HUES64 (cell line): ENCODE measurements around the gene CCDC74A.
"Not testable (repeated sequence)": the region's sequence is repeated elsewhere in the genome, so short reads cannot be mapped to it uniquely, and the experiment has no call there.

Source experiments
- H3K27ac ChIP-seq: 2 replicates; pipeline ENCODE4 v1.7.0; 2013; ENCODE audit warnings: low read depth, low read length, inconsistent platforms
- H3K27me3 ChIP-seq: 2 replicates; pipeline ENCODE4 v1.6.1; 2013; ENCODE audit warnings: mild to moderate bottlenecking, low read length; ENCODE audit not compliant: insufficient read depth
- H3K36me3 ChIP-seq: 2 replicates; pipeline ENCODE4 v1.6.1; 2013; ENCODE audit warnings: mild to moderate bottlenecking, low read length; ENCODE audit not compliant: insufficient read depth
- H3K4me1 ChIP-seq: 2 replicates; pipeline ENCODE4 v1.6.1; 2013; ENCODE audit warnings: mild to moderate bottlenecking, low read length, moderate library complexity; ENCODE audit not compliant: insufficient read depth
- H3K4me3 ChIP-seq: 2 replicates; pipeline ENCODE4 v1.5.1; 2013; ENCODE audit warnings: mild to moderate bottlenecking, low read length, moderate library complexity
- H3K9ac ChIP-seq: 2 replicates; pipeline ENCODE4 v1.6.1; 2013; ENCODE audit warnings: mild to moderate bottlenecking, low read depth, low read length
- H3K9me3 ChIP-seq: 2 replicates; pipeline ENCODE4 v1.6.1; 2013; ENCODE audit warnings: low read depth, low read length; ENCODE audit not compliant: insufficient read depth
- WGBS: fragments of 150-250, 120-280 bp; methylation state at CpG from one replicate; pipeline ENCODE4 v1.1.7; 2013; ENCODE audit warnings: missing lambda C conversion rate; 5-methylcytosine and 5-hydroxymethylcytosine counted together

Gene CCDC74A

DNA sequence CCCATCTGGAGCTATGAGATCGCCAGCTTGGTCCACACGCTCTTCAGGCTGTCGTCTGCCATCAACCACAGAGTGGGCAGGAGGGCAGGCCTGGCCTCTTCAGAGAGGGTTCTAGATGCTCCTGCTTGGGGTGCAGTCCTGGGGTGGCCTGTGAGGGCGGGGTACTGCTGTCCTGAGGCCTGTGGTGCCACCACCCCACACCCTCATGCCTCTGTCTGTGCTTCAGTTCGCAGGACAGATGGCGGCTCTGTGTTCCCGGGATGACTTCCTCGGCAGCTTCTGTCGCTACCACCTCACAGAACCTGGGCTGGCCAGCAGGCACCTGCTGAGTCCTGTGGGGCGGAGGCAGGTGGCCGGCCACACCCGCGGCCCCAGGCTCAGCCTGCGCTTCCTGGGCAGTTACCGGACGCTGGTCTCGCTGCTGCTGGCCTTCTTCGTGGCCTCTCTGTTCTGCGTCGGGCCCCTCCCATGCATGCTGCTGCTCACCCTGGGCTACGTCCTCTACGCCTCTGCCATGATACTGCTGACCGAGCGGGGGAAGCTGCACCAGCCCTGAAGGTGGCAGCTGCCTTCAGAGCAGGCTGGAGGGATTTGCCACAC lies 7.7 kb upstream of the CCDC74A start:
- H3K27ac ChIP-seq, H3K9me3 ChIP-seq, H3K4me1 ChIP-seq, H3K4me3 ChIP-seq, H3K27me3 ChIP-seq, H3K9ac ChIP-seq: not testable (repeated sequence)
- peaks cover 40% of the 10 kb centered on the region for H3K36me3 ChIP-seq
- 96% methylated on average over 24 of the region's 24 CpGs for WGBS

GRCh38 chr2:131520526-131520925 lies 7.2 kb upstream of the CCDC74A start:
- H3K4me1 ChIP-seq, result no peaks in the 10 kb centered on the region
- H3K9ac ChIP-seq, result no peak overlapping the region
- no peak overlapping the region for H3K27ac ChIP-seq
- 87% methylated on average over 10 of the region's 10 CpGs for WGBS
- no peaks in the 10 kb centered on the region for H3K9me3 ChIP-seq
- peaks cover 40% of the 10 kb centered on the region for H3K36me3 ChIP-seq
- H3K4me3 ChIP-seq, result no peak overlapping the region
- H3K27me3 ChIP-seq, result no peaks in the 10 kb centered on the region

GRCh38 chr2:131521524-131521923 lies 6.2 kb upstream of the CCDC74A start:
- not testable (repeated sequence) for H3K9ac ChIP-seq, H3K27ac ChIP-seq, H3K4me3 ChIP-seq, H3K9me3 ChIP-seq, H3K27me3 ChIP-seq, H3K4me1 ChIP-seq
- peaks cover 38% of the 10 kb centered on the region for H3K36me3 ChIP-seq
- WGBS, result 95% methylated on average over 6 of the region's 6 CpGs

- Histone ChIP-seq H3K27ac (no peak overlapping the region; the same call in 1 of the 2 replicates), H3K4me3 (no peak overlapping the region), H3K4me1 (no peaks in the 10 kb centered on the region), H3K9me3 (no peaks in the 10 kb centered on the region), H3K9ac (no peak overlapping the region), H3K36me3 (peaks cover 32% of the 10 kb centered on the region), H3K27me3 (no peaks in the 10 kb centered on the region)
- WGBS, result 90% methylated on average over 20 of the region's 20 CpGs
Observed at GRCh38 chr2:131521961-131522781, 5.5 kb upstream of the CCDC74A start.

DNA sequence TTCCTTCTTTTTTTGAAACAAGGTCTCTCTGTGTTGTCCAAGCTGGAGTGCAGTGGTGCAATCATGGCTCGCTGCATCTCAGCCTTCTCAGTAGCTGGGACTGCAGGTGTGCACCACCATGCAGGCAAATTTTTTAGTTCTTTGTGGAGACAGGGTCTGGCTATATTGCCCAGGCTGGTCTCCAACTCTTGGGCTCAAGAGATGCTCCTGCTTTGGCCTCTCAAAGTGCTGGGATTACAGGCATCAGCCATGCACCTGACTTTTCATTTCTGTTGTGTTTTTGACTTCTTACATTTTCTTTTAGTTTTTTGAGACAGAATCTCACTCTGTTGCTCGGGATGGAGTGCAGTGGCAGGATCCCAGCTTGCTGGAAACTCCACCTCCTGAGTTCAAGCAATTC lies 2.4 kb upstream of the CCDC74A start:
- H3K27me3 ChIP-seq, H3K36me3 ChIP-seq, H3K9ac ChIP-seq, H3K9me3 ChIP-seq, H3K4me1 ChIP-seq, H3K27ac ChIP-seq, H3K4me3 ChIP-seq: not testable (repeated sequence)
- 95% methylated on average over 2 of the region's 2 CpGs for WGBS

- not testable (repeated sequence) for H3K9ac ChIP-seq
- 70% methylated on average over 25 of the region's 26 CpGs for WGBS
- H3K4me3 ChIP-seq, result peak overlapping the region; percentile 50; the same call in 1 of the 2 replicates
Observed at GRCh38 chr2:131528981-131529863, 1.5 kb downstream of the CCDC74A start.

GRCh38 chr2:131529864-131530445 lies 2.3 kb downstream of the CCDC74A start:
- H3K27ac ChIP-seq, H3K4me1 ChIP-seq, H3K9me3 ChIP-seq, H3K36me3 ChIP-seq, H3K27me3 ChIP-seq, H3K9ac ChIP-seq, H3K4me3 ChIP-seq: not testable (repeated sequence)
- WGBS, result 100% methylated on average over 4 of the region's 5 CpGs

More at GRCh38 chr2:131528981-131529863, 1.5 kb downstream of the CCDC74A start:
- not testable (repeated sequence) for H3K36me3 ChIP-seq, H3K4me1 ChIP-seq, H3K27ac ChIP-seq, H3K27me3 ChIP-seq, H3K9me3 ChIP-seq

DNA sequence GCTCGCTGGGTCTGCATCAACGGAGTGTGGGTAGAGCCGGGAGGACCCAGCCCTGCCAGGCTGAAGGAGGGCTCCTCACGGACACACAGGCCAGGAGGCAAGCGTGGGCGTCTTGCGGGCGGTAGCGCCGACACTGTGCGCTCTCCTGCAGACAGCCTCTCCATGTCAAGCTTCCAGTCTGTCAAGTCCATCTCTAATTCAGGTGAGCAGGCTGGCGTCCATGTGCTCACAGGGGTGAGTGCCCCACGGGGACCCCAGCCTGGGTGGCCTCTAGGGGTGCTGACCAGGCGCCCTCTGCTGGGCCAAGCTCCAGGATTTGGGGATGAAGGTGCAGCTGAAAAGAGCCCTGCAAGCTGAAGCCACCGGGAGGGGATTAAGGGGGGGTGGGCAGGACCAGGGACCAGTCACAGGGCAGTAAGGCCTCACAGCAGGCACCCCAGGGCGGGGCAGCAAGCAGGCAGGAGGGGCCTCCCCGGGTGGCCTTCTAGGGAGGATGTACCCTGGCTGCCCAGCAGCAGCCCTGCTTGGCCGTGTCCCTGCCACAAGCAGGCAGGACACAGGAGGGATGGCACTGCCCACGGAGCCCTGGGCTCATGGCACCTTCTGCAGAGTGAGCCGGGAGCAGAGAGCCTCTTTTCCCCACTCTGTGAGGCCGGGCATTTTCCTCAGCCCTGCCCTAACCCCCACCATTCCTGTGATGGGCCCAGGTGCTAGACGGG lies 3.1 kb downstream of the CCDC74A start:
- WGBS, result 82% methylated on average over 19 of the region's 22 CpGs
- H3K27me3 ChIP-seq, H3K36me3 ChIP-seq, H3K4me1 ChIP-seq, H3K27ac ChIP-seq, H3K9ac ChIP-seq, H3K9me3 ChIP-seq, H3K4me3 ChIP-seq: not testable (repeated sequence)

GRCh38 chr2:131531547-131532185 lies 4.0 kb downstream of the CCDC74A start:
- not testable (repeated sequence) for H3K4me3 ChIP-seq, H3K9me3 ChIP-seq, H3K27ac ChIP-seq, H3K9ac ChIP-seq, H3K36me3 ChIP-seq, H3K27me3 ChIP-seq, H3K4me1 ChIP-seq
- WGBS, result 100% methylated on average over 1 of the region's 11 CpGs
